GM18858 (cell line): ENCODE data around the gene UBE2G1.
A peak's percentile ranks its signal among the peaks of the same experiment; 100 is the strongest.
"Not testable (repeated sequence)": the region's sequence is repeated elsewhere in the genome, so short reads cannot be mapped to it uniquely, and the experiment has no call there.

Source experiments
- ATAC-seq: cut with Tn5 transposase; IDR thresholded peaks from one replicate; pipeline ENCODE4 v1.9.1; 2021; ENCODE audit not compliant: unreplicated experiment

UBE2G1 gene, protein sequence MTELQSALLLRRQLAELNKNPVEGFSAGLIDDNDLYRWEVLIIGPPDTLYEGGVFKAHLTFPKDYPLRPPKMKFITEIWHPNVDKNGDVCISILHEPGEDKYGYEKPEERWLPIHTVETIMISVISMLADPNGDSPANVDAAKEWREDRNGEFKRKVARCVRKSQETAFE

DNA sequence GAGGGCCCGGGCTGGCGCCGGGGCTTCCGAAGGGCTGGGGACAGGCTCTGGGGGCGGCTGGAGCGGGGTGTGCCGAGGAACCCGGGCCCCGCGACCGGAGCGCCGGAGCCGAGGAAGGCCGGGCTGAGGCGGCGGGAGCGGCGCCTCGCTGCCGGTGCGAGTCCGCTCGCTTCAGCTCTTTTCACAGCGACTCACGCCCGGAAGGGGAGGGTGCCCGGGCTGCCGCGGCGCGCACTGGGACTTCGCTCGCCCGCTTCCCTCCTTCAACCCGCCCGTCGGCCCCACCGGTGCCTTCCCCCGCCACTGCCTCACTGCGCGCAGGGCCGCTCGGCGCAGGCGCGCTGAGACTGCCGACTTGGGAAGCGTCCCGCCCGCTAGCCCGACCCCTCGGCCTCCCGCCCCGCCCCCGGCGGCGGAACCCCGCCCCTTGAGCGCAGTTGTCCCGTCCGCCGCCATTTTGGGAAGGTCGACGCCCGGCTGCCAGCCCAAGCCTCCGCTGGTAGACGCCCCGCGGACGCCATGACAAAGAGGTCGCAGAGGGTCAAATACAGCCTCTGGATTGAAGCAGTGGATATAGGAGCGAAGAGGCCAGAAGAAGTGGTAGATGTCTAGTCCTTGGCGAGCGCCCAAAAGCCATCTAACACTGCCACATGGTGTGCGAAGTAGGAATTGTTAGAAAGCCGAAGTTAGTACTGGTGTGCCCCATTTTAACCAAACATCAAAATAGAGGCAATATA, at the start of gene UBE2G1:
Gene UBE2G1 (minus strand): TSS at position 349 of the 737 bp plus-strand sequence. CDS start 359 bp downstream, outside the sequence.
- peak; percentile 52 for ATAC-seq

GRCh38 chr17:4412933-4413831, 46.7 kb upstream of the UBE2G1 start:
- ATAC-seq = no peak

DNA sequence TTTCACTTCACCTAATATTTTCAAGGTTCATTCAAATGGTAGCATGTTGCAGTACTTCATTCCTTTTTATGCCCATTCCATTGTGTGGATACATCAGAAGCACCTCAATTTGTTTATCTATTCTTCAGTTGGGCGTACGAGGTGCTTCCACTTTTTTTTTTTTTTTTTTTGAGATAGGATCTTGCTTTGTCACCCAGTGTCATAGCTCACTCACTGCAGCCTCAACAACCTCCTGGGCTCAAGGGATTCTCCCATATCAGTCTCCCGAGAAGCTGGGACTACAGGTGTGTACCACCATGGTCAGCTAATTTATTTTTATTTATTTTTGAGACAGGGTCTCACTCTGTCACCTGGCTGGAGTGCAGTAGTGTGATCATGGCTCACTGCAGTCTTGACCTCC, 44.7 kb upstream of the UBE2G1 start:
- ATAC-seq = no peak

GRCh38 chr17:4409659-4410058, 43.2 kb upstream of the UBE2G1 start:
- no peak for ATAC-seq

- no peak for ATAC-seq
These were observed 41.4 kb upstream of the UBE2G1 start for GRCh38 chr17:4407851-4408250.

DNA sequence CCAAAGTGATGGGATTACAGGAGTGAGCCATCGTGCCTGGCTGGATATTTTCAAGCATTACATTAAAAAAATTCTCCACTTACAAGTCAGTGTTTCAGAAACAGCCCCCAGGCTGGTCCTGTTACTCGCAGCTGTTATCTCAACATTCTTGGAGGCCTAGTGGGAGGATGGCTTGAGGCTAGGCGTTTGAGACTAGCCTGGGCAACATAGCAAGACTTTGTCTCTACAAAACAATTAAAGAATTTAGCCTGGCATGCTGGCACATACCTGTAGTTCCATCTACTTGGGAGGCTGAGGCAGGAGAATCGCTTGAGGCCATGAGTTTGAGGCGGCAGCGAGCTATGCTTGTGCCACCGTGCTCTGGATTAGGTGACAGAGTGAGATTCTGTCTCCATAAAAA, 40.7 kb upstream of the UBE2G1 start:
- ATAC-seq = no peak

DNA sequence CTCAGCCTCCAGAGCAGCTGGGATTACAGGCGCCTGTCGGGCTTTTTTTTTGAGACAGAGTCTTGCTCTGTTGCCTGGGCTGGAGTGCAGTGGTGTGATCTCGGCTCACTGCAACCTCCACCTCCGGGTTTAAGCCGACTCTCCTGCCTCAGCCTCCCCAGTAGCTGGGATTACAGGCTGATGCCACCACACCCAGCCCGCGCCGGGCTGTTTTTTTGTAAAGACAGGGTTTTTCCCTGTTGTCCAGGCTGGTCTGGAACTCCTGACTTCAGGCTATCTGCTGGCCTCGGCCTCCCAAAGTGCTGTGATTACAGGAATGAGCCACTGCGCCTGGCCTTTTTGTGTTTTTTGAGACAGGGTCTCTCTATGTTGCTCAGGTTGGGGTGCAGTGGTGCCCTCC, 39.9 kb upstream of the UBE2G1 start:
- no peak for ATAC-seq

- ATAC-seq = no peak
These were observed 39.2 kb upstream of the UBE2G1 start for GRCh38 chr17:4405699-4406098.

DNA sequence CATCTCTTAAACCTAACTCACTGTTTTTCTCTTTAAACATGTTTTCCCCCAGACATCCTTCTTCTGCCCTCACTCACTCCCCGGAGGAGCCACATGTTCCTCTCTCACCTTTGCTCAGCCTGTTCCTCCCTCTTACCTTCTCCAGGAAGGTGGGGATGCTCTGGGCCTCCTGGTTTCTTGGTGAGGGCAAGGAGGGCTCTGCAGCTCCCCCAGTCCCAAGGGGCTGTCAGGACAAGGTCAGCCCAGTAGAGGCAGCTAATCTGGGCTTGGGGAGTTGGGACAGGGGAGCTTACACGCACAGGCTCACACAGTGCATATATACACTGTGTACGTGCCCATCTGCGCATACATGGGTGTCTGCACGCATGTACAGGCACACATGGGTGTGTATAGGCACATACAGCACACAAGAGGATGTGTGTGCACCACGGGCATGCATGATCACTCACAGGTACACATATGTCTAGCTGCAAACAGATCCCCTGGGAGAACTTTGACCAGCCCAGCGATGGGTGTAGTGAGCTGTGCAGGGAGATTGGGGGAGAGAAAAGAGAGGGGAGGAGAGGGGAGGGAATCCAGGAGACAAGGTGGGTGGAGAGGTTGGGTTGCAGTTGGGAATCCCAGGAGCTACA, 38.7 kb upstream of the UBE2G1 start:
- no peak for ATAC-seq

DNA sequence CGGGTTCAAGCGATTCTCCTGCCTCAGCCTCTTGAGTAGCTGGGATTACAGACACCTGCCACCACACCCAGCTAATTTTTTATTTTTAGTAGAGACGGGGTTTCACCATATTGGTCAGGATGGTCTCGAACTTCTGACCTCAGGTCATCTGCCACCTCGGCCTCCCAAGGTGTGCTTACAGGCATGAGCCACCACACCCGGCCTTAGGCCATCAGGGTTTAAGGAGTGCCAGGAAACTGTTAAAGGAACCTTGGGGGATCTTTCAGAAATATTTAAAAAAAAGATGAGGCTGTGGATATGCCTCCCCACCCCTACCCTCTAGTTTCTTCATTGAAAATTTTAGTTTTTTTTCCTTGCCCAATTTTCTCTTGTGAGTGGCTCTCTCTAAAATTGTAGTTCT, 31.4 kb upstream of the UBE2G1 start:
- no peak for ATAC-seq

- no peak for ATAC-seq
These were observed 28.6 kb upstream of the UBE2G1 start for GRCh38 chr17:4395111-4395478.

DNA sequence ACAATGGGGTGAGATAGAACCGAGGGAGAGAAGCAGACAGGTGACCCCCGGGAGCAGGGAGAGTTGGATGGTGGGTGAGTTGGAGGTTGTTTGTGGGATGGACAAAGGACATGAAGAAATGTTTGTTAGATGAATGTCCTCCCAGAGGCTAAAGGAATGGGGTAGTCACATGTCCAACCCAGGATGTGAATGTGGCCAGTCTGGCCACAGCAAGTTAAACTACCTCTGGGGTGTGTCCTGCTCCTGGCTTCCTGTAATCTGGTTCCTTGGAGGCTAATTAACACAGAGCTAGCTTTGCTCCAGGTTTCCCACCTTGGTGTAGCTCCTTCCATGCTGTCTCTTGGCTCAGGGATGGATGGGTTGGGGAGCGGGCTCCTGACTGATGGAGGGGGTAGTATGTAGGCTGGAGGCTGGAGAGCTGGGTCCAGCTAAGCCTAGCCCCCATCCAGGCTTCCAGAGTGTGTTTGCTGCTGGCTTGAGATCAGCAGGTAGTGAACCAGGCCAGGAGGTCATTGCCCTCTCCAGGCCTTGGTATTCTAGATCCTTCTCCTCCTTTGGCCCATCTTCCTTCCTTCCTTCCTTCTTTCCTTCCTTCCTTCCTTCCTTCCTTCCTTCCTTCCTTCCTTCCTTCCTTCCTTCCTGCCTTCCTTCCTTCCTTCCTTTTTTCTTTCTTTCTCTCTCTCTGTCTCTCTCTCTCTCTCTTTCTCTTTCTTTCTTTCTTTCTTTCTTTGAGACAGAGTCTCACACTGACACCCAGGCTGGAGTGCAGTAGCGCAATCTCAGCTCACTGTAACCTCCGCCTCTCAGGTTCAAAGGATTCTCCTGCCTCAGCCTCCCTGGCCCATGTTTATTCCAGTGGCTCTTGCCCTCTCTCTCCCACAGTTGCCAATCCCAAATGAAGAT, 28.0 kb upstream of the UBE2G1 start:
- no peak for ATAC-seq

DNA sequence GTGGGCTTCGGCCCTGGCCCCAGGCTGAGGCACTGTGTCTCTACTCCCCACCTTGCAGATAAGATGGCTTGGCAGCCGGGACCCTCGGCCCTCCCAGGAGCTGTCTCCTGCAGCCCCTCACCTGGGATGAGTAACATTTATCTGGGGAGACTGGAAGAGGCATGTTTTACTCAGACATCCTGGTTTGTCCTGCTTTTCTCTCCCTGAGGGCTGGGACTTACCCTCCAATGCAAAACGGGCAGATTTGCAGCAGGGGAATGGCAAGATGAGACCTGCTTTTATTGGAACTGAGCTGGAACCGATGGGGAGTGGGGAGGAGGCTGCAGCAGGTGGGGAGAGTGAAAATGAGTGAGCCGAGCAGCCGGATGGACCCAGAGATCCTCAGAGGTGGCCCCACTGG, 27.3 kb upstream of the UBE2G1 start:
- ATAC-seq = no peak

GRCh38 chr17:4389079-4389478, 22.6 kb upstream of the UBE2G1 start:
- ATAC-seq = no peak

- no peak for ATAC-seq
These were observed 20.7 kb upstream of the UBE2G1 start for GRCh38 chr17:4387137-4387536.

- ATAC-seq = no peak
These were observed 19.9 kb upstream of the UBE2G1 start for GRCh38 chr17:4386406-4386805.

DNA sequence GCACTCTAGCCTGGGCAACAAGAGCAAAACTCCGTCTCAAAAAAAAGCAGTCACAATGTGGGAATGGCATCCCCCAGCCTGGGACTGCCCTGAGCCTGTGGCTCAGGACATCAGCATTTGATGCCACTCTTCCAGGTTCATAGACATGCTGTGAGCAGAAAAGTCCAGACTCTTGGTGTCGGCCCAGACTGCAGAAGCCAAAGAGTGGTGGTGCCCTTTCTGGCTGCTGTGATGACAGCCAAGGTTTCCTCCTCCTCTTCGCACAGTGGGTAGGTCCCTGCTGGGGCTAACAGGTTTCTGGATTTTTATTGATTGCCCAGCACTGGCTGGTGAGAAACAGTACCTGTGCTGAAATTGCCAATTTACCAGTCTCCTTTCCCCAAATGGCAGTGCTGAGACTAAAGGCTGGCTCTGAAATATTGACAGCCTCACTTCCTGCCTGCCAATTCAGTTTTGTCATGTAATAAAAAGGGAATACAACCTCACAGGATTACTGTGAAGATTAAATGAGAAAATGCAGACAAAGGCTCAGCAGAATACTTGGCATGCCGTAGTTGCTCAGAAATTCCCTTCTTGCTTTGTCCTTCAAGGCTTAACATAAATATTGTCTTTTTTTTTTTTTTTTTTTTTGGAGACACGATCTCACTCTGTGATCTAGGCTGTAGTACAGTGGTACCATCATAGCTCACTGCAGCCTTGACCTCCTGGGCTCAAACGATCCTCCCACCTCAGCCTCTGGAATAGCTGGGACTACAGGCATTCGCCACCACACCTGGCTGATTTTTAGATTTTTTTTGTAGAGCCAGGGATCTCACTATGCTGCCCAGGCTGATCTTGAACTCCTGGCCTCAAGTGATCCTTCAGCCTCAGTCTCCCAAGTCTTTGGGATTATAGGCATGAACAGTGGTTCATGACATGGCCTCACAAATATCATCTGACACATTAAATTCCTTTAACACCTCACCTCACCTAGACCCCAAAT, 15.5 kb upstream of the UBE2G1 start:
- no peak for ATAC-seq

DNA sequence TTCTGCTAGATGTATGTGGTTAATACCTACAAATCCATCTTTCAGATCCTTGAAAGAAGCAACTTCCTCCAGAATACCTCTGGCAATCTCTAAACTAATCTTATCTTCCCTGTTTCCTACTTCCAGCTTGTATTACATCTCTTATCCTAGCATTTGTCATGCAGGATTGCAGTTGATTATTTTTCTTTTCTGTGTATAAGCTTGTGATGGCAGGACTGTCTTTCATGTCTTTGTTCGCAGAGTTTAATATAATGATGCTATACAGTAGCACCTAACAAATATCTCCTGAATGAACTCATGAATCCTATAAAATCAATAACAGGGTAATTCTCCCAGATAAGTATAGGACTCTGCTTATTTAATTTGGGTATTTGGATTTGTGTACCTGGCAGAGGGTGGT, 12.2 kb upstream of the UBE2G1 start:
- ATAC-seq = no peak

DNA sequence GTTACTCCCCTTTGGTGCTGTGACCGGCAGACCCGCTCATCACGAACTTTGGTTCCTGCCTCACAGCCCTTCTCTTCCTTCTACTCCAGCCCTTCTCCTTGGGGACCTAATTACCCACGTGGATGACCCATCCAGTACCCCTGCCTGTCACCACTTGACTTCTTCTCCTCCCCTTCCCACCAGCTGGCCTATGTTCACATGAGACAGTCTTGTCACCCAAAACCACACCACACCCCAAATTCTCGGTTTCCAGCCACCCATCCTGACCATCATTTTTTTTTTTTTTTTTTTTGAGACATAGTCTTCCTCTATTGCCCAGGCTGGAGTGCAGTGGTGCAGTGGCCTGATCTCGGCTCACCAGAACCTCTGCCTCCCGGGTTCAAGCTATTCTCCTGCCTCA, 10.8 kb upstream of the UBE2G1 start:
- not testable (repeated sequence) for ATAC-seq
